CD4-positive, CD25-positive, alpha-beta regulatory T cell (primary cell): ENCODE results near the gene INCA1. TPM values are rescaled to one million over a fixed set of nuclear protein-coding genes. Genes with fewer than 3 reads are reported as not detected.

Experiments
- ATAC-seq, 2 donors: fragments of 150-1000 bp; cut with Tn5 transposase; one replicate each; pipeline ENCODE4 v1.10.0; 2021; ENCODE audit warnings: low read depth in 2 of 2, moderate number of reproducible peaks in 2 of 2, moderate library complexity in 1 of 2
- DNase-seq, 3 donors: peaks; one replicate each; pipeline versions ENCODE4 v3.0.0 to v3.0.0-alpha.2; 2012 to 2022; ENCODE audit warnings: mixed read lengths in 1 of 3
- H3K27ac ChIP-seq: one replicate; pipeline ENCODE4 v1.7.0; 2013; ENCODE audit warnings: mild to moderate bottlenecking, low read length; ENCODE audit not compliant: insufficient read depth, poor library complexity, severe bottlenecking
- H3K27me3 ChIP-seq: one replicate; pipeline ENCODE4 v1.7.0; 2013; ENCODE audit warnings: low read length; ENCODE audit not compliant: control insufficient read depth, insufficient read depth
- H3K36me3 ChIP-seq: one replicate; pipeline ENCODE4 v1.7.0; 2013; ENCODE audit warnings: mild to moderate bottlenecking, low read length, moderate library complexity; ENCODE audit not compliant: control insufficient read depth, insufficient read depth
- H3K4me1 ChIP-seq: 2 replicates; pipeline ENCODE4 v1.7.0; 2013; ENCODE audit warnings: mild to moderate bottlenecking, low read length; ENCODE audit not compliant: insufficient read depth, control insufficient read depth, poor library complexity, severe bottlenecking
- H3K4me3 ChIP-seq: one replicate; pipeline ENCODE4 v1.7.0; 2013; ENCODE audit warnings: low read depth, mild to moderate bottlenecking, low read length, moderate library complexity
- H3K9me3 ChIP-seq, 2 experiments: 1 replicate in 1 of 2; 2 replicates in 1 of 2; pipeline ENCODE4 v1.7.0; 2013; ENCODE audit warnings: low read length in 2 of 2, mild to moderate bottlenecking in 1 of 2, moderate library complexity in 1 of 2; ENCODE audit not compliant: control insufficient read depth in 2 of 2
- H3K27ac Mint-ChIP-seq, 3 donors: one replicate each; pipeline ENCODE4 v1.8.0; 2020 to 2022; ENCODE audit warnings: mild to moderate bottlenecking in 3 of 3, mixed read lengths in 3 of 3, moderate library complexity in 2 of 3
- H3K27me3 Mint-ChIP-seq: one replicate; pipeline ENCODE4 v1.8.0; 2022; ENCODE audit warnings: mild to moderate bottlenecking, mixed read lengths
- H3K36me3 Mint-ChIP-seq: one replicate; pipeline ENCODE4 v1.8.0; 2020; ENCODE audit warnings: mixed read lengths
- H3K4me1 Mint-ChIP-seq, 4 donors: one replicate each; pipeline ENCODE4 v1.8.0; 2020 to 2022; ENCODE audit warnings: mixed read lengths in 4 of 4, mild to moderate bottlenecking in 1 of 4
- H3K4me3 Mint-ChIP-seq, 4 donors: one replicate each; pipeline ENCODE4 v1.8.0; 2020 to 2022; ENCODE audit warnings: mild to moderate bottlenecking in 4 of 4, mixed read lengths in 4 of 4, moderate library complexity in 3 of 4
- H3K9me3 Mint-ChIP-seq, 7 donors: one replicate each; pipeline ENCODE4 v1.8.0; 2020 to 2022; ENCODE audit warnings: mixed read lengths in 7 of 7, mild to moderate bottlenecking in 3 of 7, moderate library complexity in 2 of 7
- polyA plus RNA-seq, 4 donors: library from polyadenylated mRNA; unstranded; fragments of 300-500 nt; fragmentation: Illumina TruSeq; gene quantifications; one replicate each; pipeline ENCODE4 v1.2.3, GENCODE V29; 2021
- total RNA-seq: library from RNA; stranded (reverse); gene quantifications from one replicate; pipeline ENCODE4 v1.2.3, GENCODE V29; 2022

INCA1 gene
- total and polyA plus RNA-seq, 5 donors from 2014 or later, result 0.99 TPM; not detected in 4

GRCh38 chr17:4958102-4958501, 39.2 kb downstream of the INCA1 start:
- DNase-seq (no peak), ATAC-seq (no peak)
- H3K36me3 Mint-ChIP-seq, result peaks cover 12% of the 10 kb centered on the region
- H3K27me3 ChIP-seq, result no peaks in the 10 kb centered on the region
- H3K27ac ChIP-seq, result no peak overlapping the region
- H3K27ac Mint-ChIP-seq, result no peak overlapping the region
- H3K4me3 ChIP-seq, result no peak overlapping the region
- peaks cover 19% of the 10 kb centered on the region for H3K36me3 ChIP-seq
- no peaks in the 10 kb centered on the region for H3K4me1 ChIP-seq
- no peak overlapping the region for H3K4me3 Mint-ChIP-seq
- no peaks in the 10 kb centered on the region for H3K27me3 Mint-ChIP-seq
- H3K9me3 Mint-ChIP-seq, result no peaks in the 10 kb centered on the region
- H3K4me1 Mint-ChIP-seq, result peaks cover 0 to 14% (median 8%) of the 10 kb centered on the region in 4 donors
- no peaks in the 10 kb centered on the region for H3K9me3 ChIP-seq

- Mint-ChIP-seq H3K4me1 (peaks cover 0 to 17% (median 7%) of the 10 kb centered on the region in 4 donors), H3K4me3 (peak overlapping the region in 1 of 4 donors; percentile 51), H3K27ac (peak overlapping the region in 1 of 3 donors; percentile 91), H3K27me3 (no peaks in the 10 kb centered on the region), H3K9me3 (no peaks in the 10 kb centered on the region), H3K36me3 (peaks cover 12% of the 10 kb centered on the region)
- Histone ChIP-seq H3K36me3 (peaks cover 19% of the 10 kb centered on the region), H3K27me3 (no peaks in the 10 kb centered on the region), H3K27ac (no peak overlapping the region), H3K9me3 (no peaks in the 10 kb centered on the region), H3K4me3 (no peak overlapping the region), H3K4me1 (no peaks in the 10 kb centered on the region)
- peak in 2 of 3 donors; percentile 30 to 58 for DNase-seq
- no peak for ATAC-seq
These were observed 40.7 kb downstream of the INCA1 start for GRCh38 chr17:4956493-4957061.

- H3K36me3 Mint-ChIP-seq, result peaks cover 12% of the 10 kb centered on the region
- peaks cover 0 to 26% (median 10%) of the 10 kb centered on the region in 4 donors for H3K4me1 Mint-ChIP-seq
- no peak for DNase-seq
- Histone ChIP-seq H3K4me1 (peaks cover 7% of the 10 kb centered on the region), H3K27ac (no peak overlapping the region), H3K36me3 (peaks cover 13% of the 10 kb centered on the region), H3K9me3 (no peaks in the 10 kb centered on the region), H3K4me3 (no peak overlapping the region), H3K27me3 (no peaks in the 10 kb centered on the region)
- H3K4me3 Mint-ChIP-seq, result no peak overlapping the region
- no peak overlapping the region for H3K27ac Mint-ChIP-seq
- no peak for ATAC-seq
- H3K9me3 Mint-ChIP-seq, result no peaks in the 10 kb centered on the region
- H3K27me3 Mint-ChIP-seq, result no peaks in the 10 kb centered on the region
These were observed 42.2 kb downstream of the INCA1 start for GRCh38 chr17:4955091-4955490.

GRCh38 chr17:4953451-4953961, 43.8 kb downstream of the INCA1 start:
- Mint-ChIP-seq H3K4me3 (peak overlapping the region in 1 of 4 donors; percentile 63), H3K9me3 (no peaks in the 10 kb centered on the region), H3K27ac (no peak overlapping the region), H3K4me1 (peaks cover 0 to 26% (median 11%) of the 10 kb centered on the region in 4 donors), H3K27me3 (peaks cover 3% of the 10 kb centered on the region), H3K36me3 (no peaks in the 10 kb centered on the region)
- Histone ChIP-seq H3K9me3 (no peaks in the 10 kb centered on the region), H3K4me1 (peaks cover 17% of the 10 kb centered on the region), H3K27me3 (no peaks in the 10 kb centered on the region), H3K4me3 (no peak overlapping the region), H3K36me3 (no peaks in the 10 kb centered on the region), H3K27ac (no peak overlapping the region)
- DNase-seq (no peak), ATAC-seq (no peak)

- peaks cover 6% of the 10 kb centered on the region for H3K36me3 Mint-ChIP-seq
- no peaks in the 10 kb centered on the region for H3K27me3 ChIP-seq
- peak overlapping the region in 1 of 3 donors; percentile 66 for H3K27ac Mint-ChIP-seq
- DNase-seq (no peak), ATAC-seq (no peak)
- peaks cover 4% of the 10 kb centered on the region for H3K27me3 Mint-ChIP-seq
- H3K4me1 ChIP-seq, result peaks cover 25% of the 10 kb centered on the region
- no peaks in the 10 kb centered on the region for H3K9me3 ChIP-seq
- no peak overlapping the region for H3K27ac ChIP-seq
- H3K4me1 Mint-ChIP-seq, result peaks cover 0 to 28% (median 12%) of the 10 kb centered on the region in 4 donors
- peaks cover 0 to 1% (median 0%) of the 10 kb centered on the region in 7 donors for H3K9me3 Mint-ChIP-seq
- H3K4me3 ChIP-seq, result no peak overlapping the region
- H3K4me3 Mint-ChIP-seq, result peak overlapping the region; percentile 47 to 94 (median 86)
- peaks cover 6% of the 10 kb centered on the region for H3K36me3 ChIP-seq
These were observed 45.8 kb downstream of the INCA1 start for GRCh38 chr17:4951486-4951885.

- no peaks in the 10 kb centered on the region for H3K9me3 ChIP-seq
- peaks cover 13% of the 10 kb centered on the region for H3K36me3 ChIP-seq
- no peak for DNase-seq
- H3K9me3 Mint-ChIP-seq, result peaks cover 0 to 1% (median 0%) of the 10 kb centered on the region in 7 donors
- peaks cover 32% of the 10 kb centered on the region for H3K4me1 ChIP-seq
- peaks cover 4% of the 10 kb centered on the region for H3K27me3 Mint-ChIP-seq
- H3K27ac ChIP-seq, result peak within 1 kb of the TSS; percentile 97
- H3K27ac Mint-ChIP-seq, result peak within 1 kb of the TSS; percentile 77 to 90 (median 77)
- H3K4me3 Mint-ChIP-seq, result peak within 1 kb of the TSS; percentile 84 to 94 (median 86)
- no peak for ATAC-seq
- no peak within 1 kb of the TSS for H3K4me3 ChIP-seq
- H3K4me1 Mint-ChIP-seq, result peaks cover 0 to 29% (median 14%) of the 10 kb centered on the region in 4 donors
- no peaks in the 10 kb centered on the region for H3K27me3 ChIP-seq
- peaks cover 10% of the 10 kb centered on the region for H3K36me3 Mint-ChIP-seq
These were observed 46.5 kb downstream of the INCA1 start, which contains the start of gene ENO3 for GRCh38 chr17:4950746-4951204. TSS of gene ENO3 (plus strand) at chr17:4951119. CDS start at chr17:4951830, 711 bp downstream.

GRCh38 chr17:4950075-4950745, 47.1 kb downstream of the INCA1 start:
- H3K9me3 ChIP-seq, result no peaks in the 10 kb centered on the region
- peak overlapping the region; percentile 97 for H3K27ac ChIP-seq
- H3K4me3 ChIP-seq, result no peak overlapping the region
- H3K4me1 ChIP-seq, result peaks cover 38% of the 10 kb centered on the region
- Mint-ChIP-seq H3K27me3 (peaks cover 4% of the 10 kb centered on the region), H3K9me3 (peaks cover 0 to 1% (median 0%) of the 10 kb centered on the region in 7 donors), H3K4me1 (peaks cover 0 to 35% (median 19%) of the 10 kb centered on the region in 4 donors), H3K27ac (peak overlapping the region in 2 of 3 donors; percentile 77 to 90), H3K4me3 (peak overlapping the region; percentile 84 to 94 (median 86)), H3K36me3 (peaks cover 16% of the 10 kb centered on the region)
- ATAC-seq (peak; percentile 2 to 4), DNase-seq (peak in 2 of 3 donors; percentile 29 to 65)
- H3K27me3 ChIP-seq, result no peaks in the 10 kb centered on the region
- H3K36me3 ChIP-seq, result peaks cover 19% of the 10 kb centered on the region
